HG03520 (cell line): ENCODE results near the gene PRDM2.

Experiments used
- ATAC-seq: cut with Tn5 transposase; IDR thresholded peaks from one replicate; pipeline ENCODE4 v1.9.1; 2021; ENCODE audit warnings: mild to moderate bottlenecking, moderate library complexity; ENCODE audit not compliant: unreplicated experiment

Gene PRDM2

DNA sequence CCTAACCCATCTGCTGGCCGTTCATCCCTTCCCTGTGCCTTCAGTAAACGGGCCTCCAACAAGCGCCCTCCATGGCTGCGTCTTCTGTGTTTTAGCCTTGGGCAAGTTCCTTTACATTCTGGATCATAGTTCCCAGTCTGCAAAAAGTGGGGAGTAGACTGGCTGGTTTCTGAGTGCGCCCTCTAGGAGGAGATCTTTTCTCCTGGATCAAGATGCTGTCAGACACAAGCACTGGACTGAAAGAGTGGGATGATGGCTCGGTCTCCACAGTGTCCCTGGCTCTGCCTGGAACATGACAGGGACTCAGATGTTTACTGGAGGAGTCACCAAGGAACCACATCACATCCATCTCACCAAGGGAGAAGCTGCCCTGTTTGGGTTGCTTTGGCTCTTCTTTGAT, 88.8 kb downstream of the PRDM2 start:
- no peak for ATAC-seq

DNA sequence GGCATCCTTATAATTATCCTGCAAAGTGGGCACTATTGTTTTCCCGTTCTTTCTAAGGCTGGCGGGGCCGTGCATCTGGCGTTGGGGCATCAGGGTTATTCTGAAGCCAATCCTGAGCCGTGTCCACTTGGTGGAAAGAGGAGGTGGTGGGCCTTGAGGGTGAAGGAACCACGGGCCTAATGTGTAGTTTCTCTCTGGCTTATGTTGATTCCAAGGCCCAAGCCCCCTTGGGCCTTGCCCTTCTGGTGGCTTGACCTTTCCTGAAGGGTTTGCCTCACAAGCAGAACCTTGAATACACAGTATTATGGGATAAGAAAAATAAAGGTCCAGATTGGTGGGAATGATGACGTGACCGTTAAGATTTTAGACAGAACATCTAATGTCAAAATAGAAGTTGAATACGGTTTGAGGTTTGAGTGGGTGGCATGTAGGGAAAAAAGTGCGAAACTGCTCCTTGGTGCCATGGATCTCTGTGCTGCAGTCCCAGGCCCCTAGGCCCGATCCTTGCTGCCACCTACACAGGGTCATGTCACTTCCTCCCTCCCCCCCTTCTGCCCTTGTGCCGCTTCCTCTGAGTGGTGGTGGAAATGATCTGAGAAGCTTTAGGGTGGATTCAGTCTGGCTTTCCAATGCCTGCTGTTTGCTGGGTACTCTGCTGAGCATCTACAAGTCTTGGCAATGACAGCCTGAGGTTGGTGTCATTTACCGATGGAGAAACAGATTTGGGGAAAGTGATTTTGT, 90.5 kb downstream of the PRDM2 start:
- ATAC-seq, result no peak

DNA sequence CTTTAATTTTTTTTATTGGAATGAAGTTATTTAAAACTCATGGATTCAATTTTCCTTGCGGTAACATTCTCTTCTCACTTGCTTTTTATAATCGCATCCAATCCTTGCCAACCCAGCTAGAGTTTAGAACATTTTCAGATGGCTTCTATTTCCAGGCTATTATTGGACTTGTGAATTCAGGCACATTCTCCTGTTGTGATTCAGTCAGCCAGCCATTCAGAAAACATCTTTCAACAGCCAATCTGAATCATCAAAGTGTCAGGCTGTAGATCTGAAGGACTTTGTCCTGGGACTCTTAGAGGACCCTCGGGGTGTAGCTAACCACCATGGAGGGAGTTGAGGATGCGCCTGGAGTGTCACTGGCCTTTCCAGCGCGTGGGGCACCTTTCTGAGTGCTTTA, 92.4 kb downstream of the PRDM2 start:
- no peak for ATAC-seq

DNA sequence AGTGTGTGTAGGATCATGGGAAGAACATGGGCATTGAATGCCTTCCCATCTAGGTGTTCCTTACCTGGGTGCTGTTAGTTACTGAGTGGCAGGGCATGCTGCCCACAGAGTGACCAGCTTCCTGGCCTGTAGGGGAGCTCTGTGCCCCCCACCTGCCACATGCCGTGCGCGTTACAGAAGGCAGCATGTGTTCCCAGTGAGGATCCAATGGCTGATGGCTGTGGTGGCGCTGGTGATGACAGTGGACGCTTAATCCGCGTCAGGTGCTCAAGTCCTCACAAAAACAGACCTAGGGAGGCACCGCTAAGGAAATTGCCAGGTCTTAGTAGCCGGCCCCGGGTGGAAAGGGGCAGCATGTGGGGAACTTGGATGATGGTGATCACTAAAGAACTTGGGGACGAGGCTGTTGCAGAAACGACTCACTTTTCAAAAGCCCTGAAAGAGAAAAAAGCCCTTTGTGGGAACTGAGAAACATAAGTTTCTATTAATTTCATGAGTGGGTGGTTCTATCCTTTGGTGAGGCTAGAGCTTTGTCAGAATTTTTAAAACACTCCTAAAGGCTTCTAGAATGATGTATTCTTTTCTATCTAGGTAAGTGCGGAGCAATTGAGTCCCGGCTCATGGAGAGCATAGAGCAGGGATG, 93.2 kb downstream of the PRDM2 start:
- no peak for ATAC-seq

DNA sequence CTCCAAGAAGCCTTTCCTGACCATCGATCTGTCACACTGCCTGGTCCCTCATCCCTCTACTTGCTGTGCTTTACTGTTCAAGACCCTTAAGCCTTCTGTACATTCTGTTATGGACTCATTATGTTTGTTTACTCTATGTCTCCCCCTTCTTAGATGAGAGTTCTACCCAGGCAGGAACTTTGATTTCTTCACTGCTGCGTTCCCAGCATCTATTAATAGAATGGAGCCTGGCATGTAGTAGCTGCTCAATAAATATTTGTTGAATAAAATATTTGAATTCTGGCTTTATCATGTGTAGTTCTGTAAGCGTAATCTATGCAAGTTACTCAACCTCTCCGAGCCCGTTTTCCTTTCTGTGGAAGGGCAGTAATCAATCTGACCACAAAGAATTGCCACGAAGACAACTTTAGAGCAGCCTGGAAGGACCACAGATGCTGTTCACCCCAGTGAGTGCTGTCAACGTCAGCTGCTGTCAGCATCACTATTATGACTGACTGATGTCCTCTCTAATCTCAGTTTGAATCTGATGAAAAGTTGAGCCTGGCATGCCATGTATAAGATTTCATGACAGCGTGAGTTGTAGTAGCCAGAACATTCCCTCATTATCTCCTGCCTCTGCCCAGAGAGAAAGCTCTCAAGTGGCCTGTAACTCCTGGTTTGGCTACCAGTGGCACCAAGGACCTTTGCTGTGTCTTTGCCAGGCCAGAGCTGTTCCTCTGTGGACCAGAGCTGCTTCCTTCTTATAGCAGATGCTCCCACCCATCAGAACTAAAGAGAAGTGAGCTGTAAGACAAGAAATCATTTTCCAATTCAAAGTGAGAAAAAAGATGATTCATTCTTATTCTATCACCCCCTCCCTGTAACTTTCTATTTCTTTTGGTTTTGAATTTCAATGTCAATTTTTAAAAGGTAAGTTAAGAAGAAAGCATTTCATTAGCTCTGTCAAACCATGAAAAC, 94.5 kb downstream of the PRDM2 start:
- no peak for ATAC-seq

DNA sequence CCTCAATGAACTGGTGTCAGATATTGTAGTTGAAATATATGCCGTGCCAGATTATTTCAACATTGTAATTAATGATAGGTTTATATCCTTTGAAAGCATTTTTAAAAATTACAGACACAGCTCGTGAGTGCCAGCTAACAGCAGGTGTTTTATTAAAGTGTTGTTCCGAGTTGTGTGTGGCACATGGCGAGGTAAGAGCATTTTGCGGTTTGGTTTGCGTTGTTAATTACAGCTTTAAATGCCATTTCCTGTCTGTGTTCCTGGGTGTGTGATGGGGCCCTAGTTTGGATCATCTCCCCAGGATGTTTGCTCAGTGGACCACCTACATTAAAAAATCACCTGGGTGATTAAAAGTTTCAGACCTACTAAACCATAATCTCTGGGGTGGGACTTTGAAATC, 97.4 kb downstream of the PRDM2 start:
- no peak for ATAC-seq

DNA sequence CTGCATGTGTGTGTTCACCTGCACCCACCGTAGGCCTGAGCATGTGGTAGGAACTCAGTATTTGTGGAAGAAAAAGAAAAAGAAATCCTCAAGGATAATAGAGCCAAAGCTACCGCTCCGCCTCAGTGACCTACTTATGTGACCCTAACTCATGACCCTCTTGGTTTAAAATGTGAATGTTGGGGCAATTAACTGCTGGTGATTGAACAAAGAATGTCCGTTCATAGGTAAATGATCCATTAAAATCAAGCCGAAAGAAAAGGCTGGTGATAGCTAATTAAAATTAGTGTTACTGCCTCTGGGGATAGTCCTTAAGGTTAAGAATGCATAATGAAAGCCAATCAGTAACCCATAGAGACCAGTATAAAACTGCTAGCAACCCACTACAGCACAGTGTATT, 98.1 kb downstream of the PRDM2 start:
- ATAC-seq, result no peak

DNA sequence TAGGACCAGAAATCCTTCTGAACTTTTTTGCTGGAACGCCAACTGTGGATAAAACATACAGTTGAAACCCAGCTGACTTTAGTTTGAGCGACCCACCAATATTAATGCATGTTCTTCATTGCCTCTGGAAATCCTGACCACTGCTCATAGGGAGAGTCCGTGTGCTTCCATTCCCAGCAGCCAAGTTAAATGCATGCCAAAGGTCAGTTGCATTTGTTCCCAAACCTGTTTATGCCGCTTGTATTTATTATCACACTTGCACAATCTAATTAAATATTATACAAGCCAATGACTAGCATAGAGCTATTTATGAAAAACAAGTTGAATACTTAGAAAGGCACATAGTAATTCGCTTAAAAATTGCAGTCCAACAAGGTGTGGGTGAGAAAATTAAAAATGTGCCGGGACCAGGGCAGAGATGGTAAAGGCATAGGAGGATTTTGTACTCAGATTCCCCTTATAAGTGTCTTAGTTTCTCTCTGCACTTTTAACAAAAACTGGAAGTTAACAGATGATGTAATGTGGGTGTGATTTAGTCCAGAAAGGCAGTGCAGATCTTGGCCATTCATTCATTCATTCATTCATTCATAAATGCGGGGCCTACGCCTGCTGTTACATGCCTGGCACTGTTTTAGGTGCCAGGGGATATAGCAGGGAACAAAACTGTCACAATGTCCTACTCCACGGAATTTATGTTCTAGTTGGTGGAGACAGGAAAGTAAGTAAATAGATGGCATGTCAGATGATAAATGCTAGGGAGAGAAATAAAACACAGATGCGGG, 99.7 kb downstream of the PRDM2 start:
- no peak for ATAC-seq

DNA sequence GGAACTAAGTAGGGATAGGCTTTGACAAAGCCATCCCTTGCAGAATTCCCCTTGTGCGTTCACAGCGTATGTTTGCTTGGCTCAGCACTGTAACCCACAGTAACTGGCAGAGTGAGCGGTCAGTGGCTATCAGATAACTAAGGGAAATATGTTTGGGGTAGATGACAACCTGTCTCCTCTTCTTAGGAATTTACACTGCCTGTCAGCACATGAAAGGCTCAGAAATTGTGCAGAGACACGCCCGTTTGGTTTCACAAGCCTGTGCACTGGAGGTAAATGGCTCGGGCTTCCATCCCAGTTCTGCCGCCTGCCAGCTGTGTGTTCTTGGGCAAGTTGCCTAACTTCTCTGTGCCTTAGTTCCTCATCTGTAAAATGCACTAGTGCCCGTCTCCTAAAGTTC, 101.2 kb downstream of the PRDM2 start:
- no peak for ATAC-seq

DNA sequence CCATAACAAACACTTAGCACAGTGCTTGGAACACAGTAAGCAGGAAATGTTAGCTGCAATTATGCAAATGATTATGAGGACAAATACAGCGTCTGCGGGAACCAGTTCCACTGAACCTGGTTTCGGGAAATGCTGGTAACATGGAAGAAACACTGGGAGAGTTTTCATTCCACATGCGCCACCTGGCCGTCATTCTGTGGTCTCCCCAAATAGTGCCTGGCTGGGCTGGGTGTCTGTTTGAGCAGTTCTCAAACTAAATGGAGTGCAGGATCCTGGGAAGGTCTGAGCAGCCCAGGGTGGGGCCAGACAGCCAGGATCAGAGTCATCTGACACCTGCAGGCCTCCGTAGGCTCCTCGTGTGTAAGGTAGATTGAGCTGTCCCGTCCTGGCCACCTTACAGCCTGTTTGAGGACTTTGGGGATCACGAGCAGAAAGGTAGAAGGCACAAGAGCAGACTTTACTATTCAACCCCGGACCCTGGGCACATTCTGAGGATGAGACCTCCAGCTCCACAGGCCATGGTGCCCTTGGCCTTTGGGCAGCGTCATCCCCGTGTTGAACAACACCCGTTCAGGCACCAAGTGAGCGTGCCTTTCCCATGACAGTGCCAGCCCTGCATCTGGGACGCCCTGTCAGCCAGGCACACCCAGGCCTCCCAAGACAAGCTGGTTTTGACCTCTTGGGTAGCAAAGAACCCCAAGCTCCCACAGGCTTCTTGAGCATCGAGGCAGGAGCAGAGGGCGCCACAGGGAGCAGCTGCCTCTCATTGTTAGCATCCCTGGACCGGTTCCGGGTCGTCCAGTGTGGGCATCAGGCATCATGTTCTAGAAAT, 101.9 kb downstream of the PRDM2 start:
- no peak for ATAC-seq

DNA sequence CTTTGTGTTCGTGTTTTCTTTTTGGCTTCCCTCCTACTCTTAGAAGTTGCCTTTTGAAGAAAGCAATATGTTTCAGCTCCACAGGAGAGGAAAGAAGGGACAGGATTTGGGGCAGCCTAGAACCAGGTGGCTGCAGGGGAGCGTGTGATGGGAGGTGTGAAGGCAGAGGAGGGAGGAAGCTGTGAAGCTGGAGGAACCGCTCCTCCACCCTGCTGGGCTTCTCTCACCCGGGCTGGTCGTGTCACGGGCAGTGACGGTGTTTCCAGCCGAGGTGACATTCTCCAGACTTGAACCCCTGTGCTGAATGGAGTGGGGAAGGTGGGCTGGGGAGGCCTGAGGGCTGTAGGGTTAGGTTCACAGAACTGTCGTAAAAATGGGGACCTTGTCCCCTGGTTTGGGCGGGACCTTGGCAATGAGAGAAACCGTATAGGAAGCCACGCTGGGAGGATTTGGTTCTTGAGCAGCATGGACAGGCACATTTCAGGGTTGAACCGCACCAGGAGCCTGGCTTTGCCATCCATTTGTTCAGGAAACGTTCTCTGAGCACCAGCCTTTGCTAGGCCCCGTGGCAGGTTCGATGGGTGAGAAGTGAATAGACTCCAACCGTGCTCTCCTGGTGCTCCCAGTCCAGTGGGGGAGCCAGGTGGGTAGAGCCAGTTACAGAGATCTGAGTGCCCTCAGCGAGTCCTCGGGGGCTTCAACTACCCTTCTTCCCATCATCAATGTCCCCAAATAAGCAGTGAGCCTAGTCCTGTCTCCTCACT, 103.0 kb downstream of the PRDM2 start:
- no peak for ATAC-seq

DNA sequence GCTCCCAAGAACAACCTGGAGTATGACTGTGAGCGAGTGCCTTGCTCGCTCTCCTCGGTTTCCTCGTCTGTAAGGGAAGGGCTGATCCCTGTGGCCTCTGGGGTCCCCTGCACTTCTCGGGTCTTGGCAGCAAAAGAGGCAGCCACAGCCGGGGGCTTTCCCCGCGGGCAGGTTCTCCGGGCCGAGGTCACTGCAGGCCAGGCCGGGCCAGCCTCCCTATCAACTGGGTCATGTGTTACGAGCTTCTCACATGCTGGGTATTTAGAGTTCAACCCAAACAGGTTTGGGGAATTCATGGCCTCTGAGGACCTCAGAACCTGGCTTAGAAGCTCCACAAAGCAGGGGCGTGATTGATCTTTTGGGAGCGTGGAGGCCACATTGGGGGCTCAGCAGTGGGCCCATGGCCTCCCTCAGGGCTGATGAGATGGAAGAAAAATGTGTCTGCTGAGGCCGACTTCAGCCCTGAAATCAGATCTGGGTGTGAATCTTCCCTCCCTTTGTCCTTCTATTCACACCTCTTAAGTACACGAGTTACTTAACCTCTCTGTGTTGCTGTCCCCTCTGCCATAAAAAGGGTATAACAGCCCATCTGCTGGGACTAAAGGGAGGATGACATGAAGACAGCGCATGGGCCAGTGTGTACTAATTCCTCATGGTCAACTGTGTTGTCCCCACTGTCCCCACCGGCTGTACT, 103.7 kb downstream of the PRDM2 start:
- no peak for ATAC-seq

DNA sequence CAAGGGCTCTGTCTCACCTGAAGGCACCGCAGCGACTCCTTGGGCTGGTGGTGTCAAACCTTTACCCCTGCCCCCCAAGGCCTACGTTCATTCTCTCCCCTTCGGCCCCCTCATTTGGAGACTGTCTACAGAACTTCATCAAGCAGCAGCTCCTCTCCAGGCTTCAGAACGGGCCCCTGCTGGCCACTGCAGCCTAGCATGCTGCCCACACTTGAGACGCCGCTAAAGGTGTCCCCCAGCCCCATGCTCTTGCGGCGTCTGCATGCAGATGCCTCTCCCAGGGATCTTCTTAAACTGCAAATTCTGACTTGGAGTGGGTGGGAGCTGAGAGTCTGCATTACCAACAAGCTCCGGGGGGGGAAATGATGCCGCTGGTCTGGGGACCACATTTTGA, 104.2 kb downstream of the PRDM2 start:
- no peak for ATAC-seq

DNA sequence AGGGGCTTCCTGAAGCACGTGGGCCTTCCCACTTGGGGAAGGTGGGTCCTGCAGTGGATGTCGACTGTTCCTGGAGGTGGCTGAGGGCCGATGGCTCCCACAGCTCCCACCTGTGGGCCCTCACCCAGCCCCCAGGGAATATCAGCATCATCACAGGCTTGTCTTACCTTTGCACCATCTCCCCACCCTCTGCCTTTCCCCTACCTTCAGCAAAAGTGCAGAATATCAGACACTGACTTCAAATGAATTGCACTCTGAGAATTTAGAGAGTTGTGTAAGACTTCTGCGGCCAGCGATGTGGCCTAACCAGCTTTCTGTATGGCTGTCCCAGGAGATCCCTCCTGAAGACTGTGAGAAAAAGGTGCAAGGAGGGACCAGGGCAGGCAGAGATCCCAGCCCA, 105.4 kb downstream of the PRDM2 start:
- ATAC-seq, result no peak

DNA sequence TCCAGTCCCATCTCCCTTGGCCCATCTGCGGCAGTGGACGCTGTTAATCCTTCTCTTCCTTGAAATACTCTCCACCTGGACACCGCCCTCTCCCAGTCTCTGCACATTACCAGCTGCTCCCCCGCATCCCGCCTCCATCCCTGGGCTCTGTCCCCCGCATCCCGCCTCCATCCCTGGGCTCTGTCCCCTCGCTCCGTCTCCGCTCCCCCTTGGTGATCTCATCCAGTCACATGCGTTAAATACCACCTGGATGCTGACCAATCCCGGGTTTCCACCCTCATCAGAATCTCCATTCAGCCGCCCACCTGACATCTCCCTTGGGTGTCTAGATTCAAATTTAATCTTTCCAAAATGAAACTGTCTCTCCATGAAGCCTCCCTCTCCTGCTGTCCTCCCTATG, 106.1 kb downstream of the PRDM2 start:
- ATAC-seq, result no peak

DNA sequence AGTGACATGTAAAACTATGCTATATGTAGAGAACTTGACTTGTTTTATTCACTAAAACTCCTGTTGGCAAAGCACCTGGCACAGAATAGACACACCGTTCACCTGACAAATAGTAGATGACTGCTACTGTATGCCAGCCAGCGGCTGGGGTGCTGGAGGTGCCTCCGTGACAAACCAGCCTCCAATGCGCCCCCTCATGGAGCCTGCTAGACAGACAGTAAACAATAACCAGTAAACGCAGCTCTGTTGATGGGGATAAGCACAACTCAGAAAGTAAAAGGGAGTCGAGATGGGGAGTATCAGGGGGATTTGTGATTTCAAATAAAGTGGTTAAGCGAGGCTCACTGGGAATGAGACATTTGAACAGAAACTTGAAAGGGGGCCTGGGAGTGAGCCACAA, 107.2 kb downstream of the PRDM2 start:
- ATAC-seq, result no peak

DNA sequence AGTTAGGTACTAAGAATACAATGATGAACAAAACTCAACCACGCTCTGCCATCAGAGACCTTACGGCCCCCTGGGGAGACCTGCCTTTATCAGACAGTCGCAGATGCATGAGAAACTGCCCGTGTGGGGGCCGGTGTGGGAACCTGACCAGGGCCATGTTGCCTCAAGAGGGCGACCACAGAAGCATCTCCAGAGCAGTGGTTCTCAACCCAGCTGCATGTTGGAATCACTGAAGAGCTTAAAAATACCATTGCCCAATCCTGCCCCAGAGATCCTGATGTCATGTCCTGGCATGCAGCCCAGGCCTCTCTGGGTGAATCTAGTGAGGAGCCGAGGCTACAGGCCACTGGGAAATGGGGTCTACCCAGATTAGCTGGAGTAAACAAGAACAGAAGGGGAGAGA, 108.7 kb downstream of the PRDM2 start:
- ATAC-seq, result no peak

DNA sequence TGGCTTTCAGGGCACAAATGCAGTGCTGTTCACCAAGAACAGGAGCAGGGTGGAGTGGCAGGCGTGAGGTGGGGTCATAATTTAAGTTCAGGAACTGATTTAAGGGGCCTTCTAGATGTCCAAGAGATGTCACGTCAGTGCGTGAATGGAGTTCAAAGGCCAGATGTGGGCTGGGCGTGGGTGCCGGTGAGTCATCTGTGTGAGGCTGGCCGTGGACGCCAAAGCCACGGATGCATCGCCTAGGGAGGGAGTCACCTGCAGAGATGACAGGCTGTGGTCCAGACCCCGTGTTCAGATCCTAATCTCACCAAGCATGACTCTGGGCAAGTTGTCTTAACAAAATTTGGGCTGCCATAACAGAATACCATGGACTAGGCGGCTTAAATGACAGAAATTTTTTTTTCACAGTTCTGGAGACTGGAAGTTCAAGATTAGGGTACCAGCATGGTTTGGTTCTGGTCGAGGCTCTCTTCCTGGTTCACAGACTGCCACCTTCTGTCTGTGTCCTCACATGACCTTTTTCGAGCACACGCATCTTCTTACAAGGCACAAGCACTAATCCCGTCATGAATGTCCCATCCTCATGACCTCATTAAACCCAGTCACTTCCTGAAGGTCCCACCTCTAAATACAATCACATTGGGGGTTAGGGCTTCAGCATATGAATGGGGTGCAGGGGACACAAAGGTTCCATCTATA, 109.6 kb downstream of the PRDM2 start:
- ATAC-seq, result no peak
